Naive thymus-derived CD4-positive, alpha-beta T cell (primary cell): Measurements from ENCODE around the gene CCDC9. TPM values are rescaled to one million over a fixed set of nuclear protein-coding genes. Genes with fewer than 3 reads are reported as not detected.
A peak's percentile ranks its signal among the peaks of the same experiment; 100 is the strongest.

Source experiments
- ATAC-seq: fragments of 150-1000 bp; cut with Tn5 transposase; 2 replicates; pipeline ENCODE4 v1.10.0; 2021; ENCODE audit warnings: mild to moderate bottlenecking, moderate library complexity
- CTCF ChIA-PET: fragments of 350-600 bp; sonication (Branson Sonifier 250); formaldehyde crosslinking; loops from one replicate; lab custom pipeline; 2021; ENCODE audit warnings: antibody characterized with exemption; lab: Charles Lee
- POLR2A ChIA-PET: fragments of 350-600 bp; sonication (Branson Sonifier 250); formaldehyde crosslinking; loops from one replicate; lab custom pipeline; 2021; ENCODE audit warnings: antibody characterized with exemption, inconsistent platforms; lab: Charles Lee
- DNase-seq, 9 donors: peaks; one replicate each; pipeline versions ENCODE4 v3.0.0 to v3.0.0-alpha.2; 2020 to 2022; ENCODE audit warnings: mixed read lengths in 1 of 9
- H3K27ac ChIP-seq: one replicate; pipeline ENCODE4 v1.7.0; 2013; ENCODE audit warnings: mild to moderate bottlenecking, low read depth, low read length, moderate library complexity
- H3K27me3 ChIP-seq, 2 donors: one replicate each; pipeline ENCODE4 v1.7.0; 2013; ENCODE audit warnings: low read length in 2 of 2, mild to moderate bottlenecking in 2 of 2, moderate library complexity in 2 of 2; ENCODE audit not compliant: control insufficient read depth in 2 of 2, insufficient read depth in 2 of 2
- H3K36me3 ChIP-seq, 3 experiments: 1 replicate in 2 of 3; 2 replicates in 1 of 3; pipeline ENCODE4 v1.7.0; 2013; ENCODE audit warnings: low read length in 3 of 3, mild to moderate bottlenecking in 3 of 3, moderate library complexity in 1 of 3; ENCODE audit not compliant: insufficient read depth in 3 of 3, control insufficient read depth in 2 of 3
- H3K4me1 ChIP-seq, 2 donors: one replicate each; pipeline ENCODE4 v1.7.0; 2013; ENCODE audit warnings: low read length in 2 of 2, mild to moderate bottlenecking in 2 of 2, moderate library complexity in 1 of 2; ENCODE audit not compliant: control insufficient read depth in 2 of 2, insufficient read depth in 2 of 2
- H3K4me3 ChIP-seq: 2 replicates; pipeline ENCODE4 v1.7.0; 2013; ENCODE audit warnings: mild to moderate bottlenecking, low read length
- H3K9me3 ChIP-seq, 3 experiments: 1 replicate in 2 of 3; 2 replicates in 1 of 3; pipeline ENCODE4 v1.7.0; 2013; ENCODE audit warnings: low read length in 3 of 3; ENCODE audit not compliant: control insufficient read depth in 2 of 3
- H3K27ac Mint-ChIP-seq, 9 donors: one replicate each; pipeline ENCODE4 v1.8.0; 2020 to 2022; ENCODE audit warnings: mixed read lengths in 9 of 9, mild to moderate bottlenecking in 8 of 9, moderate library complexity in 5 of 9, inconsistent platforms in 2 of 9
- H3K27me3 Mint-ChIP-seq, 5 donors: one replicate each; pipeline ENCODE4 v1.8.0; 2021 to 2022; ENCODE audit warnings: mixed read lengths in 5 of 5, mild to moderate bottlenecking in 1 of 5
- H3K36me3 Mint-ChIP-seq, 5 donors: one replicate each; pipeline ENCODE4 v1.8.0; 2020 to 2022; ENCODE audit warnings: mixed read lengths in 5 of 5, mild to moderate bottlenecking in 3 of 5, inconsistent platforms in 1 of 5
- H3K4me1 Mint-ChIP-seq, 7 donors: one replicate each; pipeline ENCODE4 v1.8.0; 2020 to 2022; ENCODE audit warnings: mixed read lengths in 7 of 7, mild to moderate bottlenecking in 3 of 7, inconsistent platforms in 1 of 7
- H3K4me3 Mint-ChIP-seq, 10 donors: one replicate each; pipeline ENCODE4 v1.8.0; 2020 to 2022; ENCODE audit warnings: mild to moderate bottlenecking in 10 of 10, mixed read lengths in 10 of 10, moderate library complexity in 6 of 10, inconsistent platforms in 2 of 10
- H3K9me3 Mint-ChIP-seq, 11 donors: one replicate each; pipeline ENCODE4 v1.8.0; 2020 to 2022; ENCODE audit warnings: mixed read lengths in 11 of 11, mild to moderate bottlenecking in 4 of 11, inconsistent platforms in 1 of 11, moderate library complexity in 1 of 11
- intact Hi-C, 2 donors: fragments of 100-400 bp; cut with micrococcal nuclease; formaldehyde crosslinking; loops; one replicate each; pipeline ENCODE4 v1.15.1; 2023
- microRNA-seq: library from miRNA; unstranded; fragments of <30 nt; microRNA quantifications from one replicate; pipeline ENCODE4 v1.2.0, GENCODE V29; 2022; ENCODE audit warnings: borderline microRNAs expressed
- polyA plus RNA-seq, 2 donors: library from polyadenylated mRNA; unstranded; fragments of 300-500 nt; fragmentation: Illumina TruSeq; gene quantifications; one replicate each; pipeline ENCODE4 v1.2.3, GENCODE V29; 2021
- total RNA-seq, 6 experiments: library from RNA in 5 of 6; stranded (reverse) in 5 of 6; gene quantifications; 1 replicate in 5 of 6; 2 replicates in 1 of 6; pipeline ENCODE4 v1.2.3 and lab custom pipeline; 2021 to 2026

CCDC9 gene
- total and polyA plus RNA-seq, 7 experiments from 2014 or later = 8.5 to 80.0 (median 45.9) TPM

- Histone ChIP-seq H3K36me3 (no peaks in the 10 kb centered on the region), H3K27ac (no peak overlapping the region), H3K4me3 (no peak overlapping the region), H3K27me3 (no peaks in the 10 kb centered on the region), H3K9me3 (no peaks in the 10 kb centered on the region), H3K4me1 (no peaks in the 10 kb centered on the region)
- Mint-ChIP-seq H3K4me1 (peaks cover 0 to 3% (median 0%) of the 10 kb centered on the region in 7 donors), H3K27ac (no peak overlapping the region), H3K4me3 (no peak overlapping the region), H3K27me3 (peaks cover 2 to 37% (median 21%) of the 10 kb centered on the region in 5 donors), H3K9me3 (no peaks in the 10 kb centered on the region), H3K36me3 (no peaks in the 10 kb centered on the region)
- no peak for ATAC-seq
- CTCF ChIA-PET = no interaction called here
- POLR2A ChIA-PET = no interaction called here
- no peak for DNase-seq
- intact Hi-C loops = no loop called here
Observed at GRCh38 chr19:47313754-47314295, 57.5 kb downstream of the CCDC9 start.

- Histone ChIP-seq H3K36me3 (no peaks in the 10 kb centered on the region), H3K9me3 (no peaks in the 10 kb centered on the region), H3K27ac (no peak overlapping the region), H3K4me3 (no peak overlapping the region), H3K27me3 (no peaks in the 10 kb centered on the region), H3K4me1 (no peaks in the 10 kb centered on the region)
- DNase-seq = no peak
- ChIA-PET CTCF (interaction anchor here (0.9 kb wide), 1 partner anchor 10 kb away, joined by 3 read pairs; no protein-coding TSS in a partner anchor), POLR2A (no interaction called here)
- H3K4me3 Mint-ChIP-seq = no peak overlapping the region
- peak overlapping the region in 1 of 9 donors; percentile 18 for H3K27ac Mint-ChIP-seq
- no peaks in the 10 kb centered on the region for H3K9me3 Mint-ChIP-seq
- peaks cover 2 to 29% (median 21%) of the 10 kb centered on the region in 5 donors for H3K27me3 Mint-ChIP-seq
- peak; percentile 93 for ATAC-seq
- H3K4me1 Mint-ChIP-seq = peaks cover 0 to 4% (median 0%) of the 10 kb centered on the region in 7 donors
- no peaks in the 10 kb centered on the region for H3K36me3 Mint-ChIP-seq
- intact Hi-C loops = no loop called here
Observed at GRCh38 chr19:47315125-47315821, 58.9 kb downstream of the CCDC9 start.

GRCh38 chr19:47316513-47316912, 60.2 kb downstream of the CCDC9 start:
- H3K9me3 ChIP-seq = no peaks in the 10 kb centered on the region
- ATAC-seq (no peak), DNase-seq (no peak)
- H3K27ac ChIP-seq = no peak overlapping the region
- no peak overlapping the region for H3K4me3 ChIP-seq
- Mint-ChIP-seq H3K4me1 (peaks cover 0 to 4% (median 0%) of the 10 kb centered on the region in 7 donors), H3K36me3 (peaks cover 0 to 6% (median 0%) of the 10 kb centered on the region in 5 donors), H3K4me3 (no peak overlapping the region), H3K27me3 (peaks cover 2 to 28% (median 25%) of the 10 kb centered on the region in 5 donors), H3K9me3 (peaks cover 0 to 1% (median 0%) of the 10 kb centered on the region in 11 donors), H3K27ac (no peak overlapping the region)
- intact Hi-C loops = no loop called here
- ChIA-PET CTCF (no interaction called here), POLR2A (no interaction called here)
- no peaks in the 10 kb centered on the region for H3K36me3 ChIP-seq
- no peaks in the 10 kb centered on the region for H3K4me1 ChIP-seq
- H3K27me3 ChIP-seq = no peaks in the 10 kb centered on the region

GRCh38 chr19:47319923-47320871, 63.9 kb downstream of the CCDC9 start:
- Histone ChIP-seq H3K27me3 (no peaks in the 10 kb centered on the region), H3K4me3 (no peak overlapping the region), H3K9me3 (no peaks in the 10 kb centered on the region), H3K27ac (no peak overlapping the region), H3K4me1 (no peaks in the 10 kb centered on the region), H3K36me3 (no peaks in the 10 kb centered on the region)
- POLR2A ChIA-PET = no interaction called here
- Mint-ChIP-seq H3K36me3 (peaks cover 0 to 10% (median 3%) of the 10 kb centered on the region in 5 donors), H3K4me1 (peaks cover 0 to 12% (median 0%) of the 10 kb centered on the region in 7 donors), H3K9me3 (peaks cover 0 to 7% (median 0%) of the 10 kb centered on the region in 11 donors), H3K27me3 (peaks cover 8 to 40% (median 34%) of the 10 kb centered on the region in 5 donors), H3K27ac (no peak overlapping the region), H3K4me3 (no peak overlapping the region)
- DNase-seq (no peak), ATAC-seq (no peak)
- CTCF ChIA-PET = interaction anchor here (1.1 kb wide), 1 partner anchor 29 kb away, joined by 3 read pairs; the partner anchor contains the start of gene DHX34
- intact Hi-C loops = no loop called here

Small RNAs within 50 kb of the gene (microRNA-seq; reads per million reads assigned to microRNA genes)
- not detected for gene MIR3190
- not detected for gene MIR3191

Other genes with a start within 250 kb of the CCDC9 start
- gene NPAS1, start 236.7 kb upstream of the CCDC9 start, total RNA-seq = 1 to 10 TPM in 1 of 5 experiments, under 1 TPM in 2, not detected in 2; 0.27 to 1.2 (median 0.61) TPM
- gene NPAS1, start 236.7 kb upstream of the CCDC9 start, polyA plus RNA-seq = under 1 TPM; 0.48 to 0.58 TPM
- gene TMEM160, start 207.9 kb upstream of the CCDC9 start, total RNA-seq = 10 to 100 TPM; 23.1 to 46.3 (median 26.0) TPM
- gene TMEM160, start 207.9 kb upstream of the CCDC9 start, polyA plus RNA-seq = 100 to 1,000 TPM; 131 TPM
- gene ZC3H4, start 142.7 kb upstream of the CCDC9 start, total RNA-seq = 100 to 1,000 TPM in 1 of 5 experiments, 10 to 100 TPM in 4; 53.6 to 123 (median 73.0) TPM
- gene ZC3H4, start 142.7 kb upstream of the CCDC9 start, polyA plus RNA-seq = 1 to 10 TPM; 2.0 to 2.3 TPM
- 100 to 1,000 TPM in 1 of 5 experiments, 10 to 100 TPM in 4; 34.3 to 115 (median 46.4) TPM for gene SAE1, start 125.7 kb upstream of the CCDC9 start, total RNA-seq
- gene SAE1, start 125.7 kb upstream of the CCDC9 start, polyA plus RNA-seq = 100 to 1,000 TPM; 145 to 181 TPM
- gene BBC3, start 25.3 kb upstream of the CCDC9 start, total RNA-seq = 10 to 100 TPM; 13.7 to 42.0 (median 22.5) TPM
- gene BBC3, start 25.3 kb upstream of the CCDC9 start, polyA plus RNA-seq = 10 to 100 TPM in 1 of 2 donors, 1 to 10 TPM in 1; 8.5 to 13.8 TPM
- 10 to 100 TPM; 11.6 to 21.7 (median 16.7) TPM for gene INAFM1, start 18.4 kb downstream of the CCDC9 start, total RNA-seq
- 1 to 10 TPM; 2.3 to 3.0 TPM for gene INAFM1, start 18.4 kb downstream of the CCDC9 start, polyA plus RNA-seq
- gene C5AR1, start 53.3 kb downstream of the CCDC9 start, total RNA-seq = 100 to 1,000 TPM in 1 of 5 experiments, 10 to 100 TPM in 1, 1 to 10 TPM in 3; 3.7 to 205 (median 7.0) TPM
- under 1 TPM in 1 of 2 donors, not detected in 1; 0.14 TPM for gene C5AR1, start 53.3 kb downstream of the CCDC9 start, polyA plus RNA-seq
- 10 to 100 TPM in 1 of 5 experiments, 1 to 10 TPM in 1, under 1 TPM in 3; 0.14 to 16.8 (median 0.34) TPM for gene C5AR2, start 75.7 kb downstream of the CCDC9 start, total RNA-seq
- gene C5AR2, start 75.7 kb downstream of the CCDC9 start, polyA plus RNA-seq = not detected
- gene DHX34, start 92.8 kb downstream of the CCDC9 start, total RNA-seq = 10 to 100 TPM; 15.6 to 31.6 (median 29.5) TPM
- 10 to 100 TPM in 1 of 2 donors, 1 to 10 TPM in 1; 3.7 to 14.2 TPM for gene DHX34, start 92.8 kb downstream of the CCDC9 start, polyA plus RNA-seq
- gene MEIS3, start 163.0 kb downstream of the CCDC9 start, total RNA-seq = under 1 TPM in 1 of 5 experiments, not detected in 4; 0.17 TPM
- gene MEIS3, start 163.0 kb downstream of the CCDC9 start, polyA plus RNA-seq = not detected
- under 1 TPM in 3 of 5 experiments, not detected in 2; 0.05 to 0.19 (median 0.19) TPM for gene SLC8A2, start 215.4 kb downstream of the CCDC9 start, total RNA-seq
- gene SLC8A2, start 215.4 kb downstream of the CCDC9 start, polyA plus RNA-seq = not detected
- gene KPTN, start 227.7 kb downstream of the CCDC9 start, total RNA-seq = 1 to 10 TPM; 5.1 to 9.2 (median 6.7) TPM
- 1 to 10 TPM; 4.4 to 8.1 TPM for gene KPTN, start 227.7 kb downstream of the CCDC9 start, polyA plus RNA-seq